Measurements from ENCODE around the gene PTGER1.

Gene PTGER1

DNA sequence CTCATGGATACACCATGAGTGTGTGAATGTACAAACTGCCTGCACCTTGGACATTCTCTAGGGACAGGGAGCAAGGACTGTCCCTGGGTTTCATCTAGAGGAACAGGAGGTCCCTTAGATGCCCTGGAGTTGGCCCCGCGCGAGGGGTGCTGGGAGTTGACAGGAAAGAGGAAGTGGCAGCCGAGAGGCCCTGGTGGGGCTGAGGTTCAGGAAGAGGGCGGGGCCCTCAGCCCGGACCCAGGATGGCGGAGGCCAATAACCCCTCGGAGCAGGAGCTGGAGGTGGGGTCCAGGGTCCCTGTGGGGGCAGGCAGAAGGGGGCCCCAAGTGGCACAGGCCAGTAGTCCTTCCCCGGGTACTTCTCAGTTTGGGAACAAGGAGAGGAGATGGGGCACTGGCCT is 35.1 kb downstream of the PTGER1 start:
- peak; percentile 97 for DNase-seq

DNA sequence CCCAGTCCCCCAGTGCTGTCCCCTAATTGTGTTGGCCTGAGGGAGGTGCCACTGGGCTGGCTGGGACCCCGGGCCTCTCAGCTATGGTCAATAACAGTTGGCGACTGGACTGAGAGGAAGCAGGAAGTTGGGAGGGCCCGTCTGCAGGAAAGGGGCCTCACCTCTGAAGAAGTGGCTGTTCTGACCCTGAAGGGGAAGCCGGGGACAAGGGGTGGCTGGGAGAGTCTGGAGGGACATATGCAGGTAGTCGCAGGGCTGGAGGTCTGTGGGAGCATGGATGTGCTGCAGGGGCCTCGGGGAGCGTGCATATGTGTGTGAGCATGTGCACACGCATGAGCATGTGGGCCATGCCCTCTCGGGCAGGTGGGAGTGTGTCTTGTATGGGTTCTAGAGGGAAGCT is 36.1 kb downstream of the PTGER1 start:
- peak; percentile 20 to 27 for DNase-seq

DNA sequence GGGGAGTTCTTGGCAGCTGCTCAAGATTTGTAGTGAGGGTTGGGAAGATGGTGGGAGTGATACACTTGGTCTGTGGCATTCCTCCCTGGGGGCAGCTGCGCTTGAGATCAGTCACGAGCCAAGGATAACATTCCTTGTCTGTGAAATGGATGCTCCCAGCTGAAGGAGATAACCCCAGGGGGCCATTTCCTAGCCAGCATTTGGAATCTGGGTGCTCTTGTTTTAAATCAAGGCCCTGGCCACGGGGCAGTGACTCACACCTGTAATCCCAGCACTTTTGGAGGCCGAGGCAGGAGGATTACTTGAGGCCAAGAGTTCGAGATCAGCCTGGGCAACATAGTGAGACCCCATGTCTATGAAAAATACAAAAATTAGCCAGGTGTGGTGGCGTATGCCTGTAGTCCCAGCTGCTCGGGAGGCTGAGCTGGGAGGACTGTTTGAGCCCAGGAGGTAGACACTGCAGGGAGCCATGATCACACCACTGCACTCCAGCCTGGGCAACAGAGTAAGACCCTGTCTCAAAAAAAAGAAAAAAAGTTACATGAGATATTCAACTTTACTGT is 37.5 kb downstream of the PTGER1 start:
- DNase-seq, result no peak

DNA sequence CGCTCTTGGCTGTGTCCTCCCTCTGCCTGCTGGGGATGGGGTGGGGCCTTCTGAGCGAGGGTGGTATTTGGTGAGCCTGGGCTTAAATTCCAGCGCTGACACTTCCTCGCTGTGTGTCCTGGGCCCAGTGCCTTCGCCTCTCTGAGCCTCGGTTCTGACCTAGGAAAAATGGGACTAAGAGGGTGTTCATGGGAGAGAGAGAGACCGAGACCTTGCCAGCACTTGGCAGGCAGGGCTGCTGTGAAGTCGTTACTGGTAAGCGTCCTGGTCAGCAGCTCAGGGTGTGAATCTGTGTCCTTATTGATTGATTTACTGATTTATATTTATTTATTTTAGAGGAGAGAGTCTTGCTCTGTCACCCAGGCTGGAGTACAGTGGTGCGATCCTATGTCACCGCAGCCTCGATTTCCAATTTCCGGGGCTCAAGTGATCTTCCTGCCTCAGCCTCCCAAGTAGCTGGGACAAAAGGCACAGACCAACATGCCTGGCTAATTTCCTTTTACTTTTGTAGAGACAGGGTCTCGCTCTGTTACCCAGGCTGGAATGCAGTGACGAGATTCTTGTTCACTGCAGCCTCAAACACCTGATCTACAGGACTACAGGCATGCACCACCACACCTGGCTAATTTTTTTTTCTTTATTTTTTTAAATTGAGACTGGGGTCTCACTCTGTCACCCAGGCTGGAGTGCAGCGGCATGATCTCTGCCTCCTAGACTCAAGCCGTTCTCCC is 39.7 kb downstream of the PTGER1 start:
- no peak for DNase-seq

DNA sequence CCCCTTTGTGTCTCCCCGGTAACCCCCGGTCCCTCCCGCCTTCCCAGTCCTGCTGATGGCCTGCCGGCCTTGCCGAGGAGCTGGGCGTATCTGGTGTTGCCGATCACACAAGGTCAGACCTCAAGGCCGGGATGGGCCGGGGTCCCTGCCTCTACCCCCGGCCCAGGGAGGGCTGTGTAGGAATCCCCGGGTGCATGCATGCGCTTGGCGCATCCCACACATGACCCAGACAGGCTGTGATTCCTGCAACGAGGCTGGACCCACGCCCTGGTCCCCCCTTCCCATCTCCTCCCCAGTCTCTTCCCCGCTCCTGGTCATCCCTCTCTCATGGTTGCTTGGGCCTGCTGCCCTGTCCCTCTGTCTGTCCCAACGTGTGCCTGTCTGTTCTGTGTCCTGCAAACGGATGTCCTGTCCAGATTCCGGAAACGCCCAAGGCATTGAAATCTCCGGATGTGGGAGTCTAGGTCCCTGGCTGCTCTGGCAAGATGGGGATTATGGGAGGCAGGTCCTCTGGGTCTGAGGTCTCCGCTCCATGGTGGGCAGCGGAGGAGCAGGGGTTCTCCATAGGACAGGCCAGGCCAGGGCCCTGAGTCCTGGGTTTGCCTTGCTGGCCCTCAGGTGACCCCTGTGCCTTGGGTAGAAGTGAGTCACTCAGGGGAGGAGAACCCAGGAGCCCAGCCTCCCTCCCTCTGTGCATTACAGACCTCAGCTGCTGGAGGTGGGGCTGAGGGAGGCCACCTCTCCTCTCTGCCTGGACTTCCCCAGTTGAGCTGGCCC is 40.4 kb downstream of the PTGER1 start:
- DNase-seq, result peak; percentile 38 to 41

DNA sequence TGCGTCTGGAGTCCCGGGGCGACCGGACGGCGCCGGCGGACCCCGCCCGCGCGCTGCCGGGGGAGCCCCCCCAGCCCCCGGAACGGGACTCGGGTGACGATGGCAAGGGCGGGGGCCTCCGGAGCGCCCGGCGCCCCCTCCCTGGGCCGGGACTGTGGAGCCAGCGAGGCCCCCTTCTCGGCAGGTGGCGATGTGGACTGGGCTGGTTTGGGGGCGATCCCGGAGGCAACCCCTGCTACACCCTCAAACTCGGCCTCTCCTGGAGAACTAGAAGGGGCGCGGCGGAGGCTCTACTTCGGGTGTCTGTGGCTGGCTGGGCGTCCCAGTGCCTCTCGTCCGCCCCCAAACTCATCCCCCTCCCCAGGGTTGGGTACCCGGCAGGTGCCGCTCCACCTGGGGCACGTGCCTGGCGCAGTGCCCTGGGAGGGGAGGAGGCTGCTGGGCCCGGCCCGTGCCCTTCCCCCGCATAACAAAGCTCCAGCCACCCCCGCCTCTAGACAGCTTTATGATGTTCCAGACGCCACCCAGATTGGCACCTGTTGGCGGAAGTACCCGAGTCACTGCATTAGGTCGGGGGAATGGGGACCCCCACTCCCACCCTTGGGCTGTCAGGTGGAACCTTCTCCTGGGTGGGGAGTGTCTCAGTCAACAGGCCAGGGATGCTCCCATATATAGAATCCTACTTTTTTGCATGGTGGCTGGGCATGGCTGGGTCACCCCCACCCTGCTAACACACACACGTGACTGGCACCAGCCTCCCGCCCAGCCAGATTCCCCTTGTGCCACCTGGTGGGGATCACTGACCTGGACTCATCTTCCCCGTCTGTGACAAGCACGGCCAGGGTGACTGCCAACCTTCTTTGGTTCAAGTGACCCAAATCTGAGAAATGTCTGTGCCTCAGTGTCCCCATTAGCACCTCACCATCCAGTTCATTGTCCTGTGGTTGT is 41.3 kb downstream of the PTGER1 start:
- peak; percentile 29 to 30 for DNase-seq

DNA sequence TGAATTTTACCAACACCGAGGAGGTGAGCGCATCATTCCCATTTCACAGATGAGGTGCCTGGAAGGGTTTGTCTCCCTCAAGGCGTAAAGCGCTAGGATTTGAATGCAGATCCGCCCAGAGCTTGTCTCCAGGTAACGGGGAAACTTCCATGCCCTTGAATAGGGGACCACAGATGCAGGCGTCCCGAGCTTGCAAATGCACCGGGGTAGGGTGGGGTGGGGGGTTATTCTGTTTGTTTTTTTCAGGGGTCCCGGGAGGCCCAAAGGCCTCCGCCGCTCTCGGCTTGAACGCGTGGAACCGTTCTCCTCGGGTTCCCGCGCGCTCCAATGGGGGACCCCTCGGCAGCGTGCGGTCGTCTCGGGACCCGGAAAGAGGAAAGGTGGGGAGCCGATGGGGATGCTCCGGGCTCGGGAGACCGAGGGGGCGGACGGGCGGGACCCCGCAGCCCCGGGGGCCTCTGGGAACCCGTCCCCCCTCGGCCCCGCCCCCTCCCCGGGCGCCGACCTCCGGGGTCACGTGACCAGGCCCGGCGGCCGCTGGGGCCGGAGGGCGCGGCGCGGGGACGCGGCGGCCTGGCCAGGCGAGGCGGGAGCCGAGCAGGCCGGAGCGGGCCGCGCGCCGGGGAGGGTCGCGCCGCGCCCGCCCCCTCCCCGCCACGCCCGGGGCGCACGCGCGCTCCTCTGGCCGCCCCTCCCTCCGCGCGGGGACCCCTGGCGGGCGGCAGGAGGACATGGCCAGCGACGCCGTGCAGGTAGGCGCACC is 42.2 kb downstream of the PTGER1 start, which contains the start of gene PKN1:
TSS of gene PKN1 (plus strand) at position 516 of the 763 bp plus-strand sequence. CDS start at position 732, 216 bp downstream.
- peak; percentile 29 to 34 for DNase-seq

DNA sequence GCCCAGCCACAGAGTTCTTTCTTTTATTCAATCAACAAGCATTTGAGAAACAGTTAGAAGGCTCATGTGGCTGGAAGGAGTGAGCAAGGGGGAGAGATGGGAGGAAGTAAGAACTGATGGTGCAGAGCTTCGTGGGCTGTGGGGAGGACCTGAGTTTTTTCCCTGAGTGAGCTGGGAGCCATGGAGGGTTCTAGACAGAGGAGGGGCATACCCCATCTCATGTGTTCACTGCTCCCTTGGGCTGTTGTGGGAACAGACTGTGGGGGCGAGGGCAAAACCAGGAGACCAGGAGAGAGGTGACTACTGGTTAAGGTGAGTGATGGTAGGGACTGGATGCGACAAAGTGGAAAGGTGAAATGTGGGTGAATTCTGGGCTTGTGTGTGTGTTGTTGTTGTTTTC is 44.4 kb downstream of the PTGER1 start:
- no peak for DNase-seq

DNA sequence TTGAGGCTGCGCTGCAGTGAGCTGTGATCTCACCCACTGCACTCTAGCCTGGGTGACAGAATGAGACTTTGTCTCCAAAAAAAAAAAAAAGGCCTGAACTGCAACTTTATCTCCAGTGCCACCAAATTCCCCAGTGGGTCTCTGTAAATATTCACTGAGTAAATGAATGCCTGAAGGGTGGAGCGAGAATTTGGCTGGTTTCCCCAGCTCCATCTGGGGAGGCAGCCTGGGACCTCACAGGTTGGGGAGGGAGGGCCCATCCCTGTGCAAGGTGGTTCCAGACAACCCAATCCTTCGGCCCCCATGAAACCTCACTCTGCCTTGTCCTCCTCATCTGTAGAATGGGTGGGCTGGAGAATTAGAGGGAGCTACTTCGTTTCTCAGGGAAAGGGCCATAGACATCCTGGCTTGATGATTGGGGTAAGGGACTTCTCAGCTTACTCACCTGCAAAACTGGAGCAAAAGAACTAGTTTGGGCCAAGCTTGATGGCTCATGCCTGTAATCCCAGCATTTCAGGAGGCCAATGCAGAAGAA is 46.2 kb downstream of the PTGER1 start:
- no peak for DNase-seq

DNA sequence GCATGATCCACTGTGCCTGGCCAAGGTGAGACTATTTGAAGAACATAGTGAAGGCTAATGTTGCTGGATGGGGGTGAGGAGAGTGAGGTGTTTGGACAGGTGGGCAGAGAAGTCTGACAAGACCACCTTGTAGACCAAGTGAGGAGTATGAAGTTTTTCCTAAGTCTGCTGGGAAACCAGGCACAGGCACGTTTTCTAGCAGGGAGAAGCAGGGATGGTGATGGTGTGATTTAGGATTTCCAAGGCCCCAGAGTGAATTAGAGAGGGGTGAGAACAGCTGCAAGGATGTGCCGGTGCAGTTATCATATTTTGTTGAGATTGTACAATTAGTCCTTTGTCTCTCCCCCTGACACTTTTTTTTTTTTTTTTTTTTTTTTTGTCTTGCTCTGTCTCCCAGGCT is 47.7 kb downstream of the PTGER1 start:
- no peak for DNase-seq

DNA sequence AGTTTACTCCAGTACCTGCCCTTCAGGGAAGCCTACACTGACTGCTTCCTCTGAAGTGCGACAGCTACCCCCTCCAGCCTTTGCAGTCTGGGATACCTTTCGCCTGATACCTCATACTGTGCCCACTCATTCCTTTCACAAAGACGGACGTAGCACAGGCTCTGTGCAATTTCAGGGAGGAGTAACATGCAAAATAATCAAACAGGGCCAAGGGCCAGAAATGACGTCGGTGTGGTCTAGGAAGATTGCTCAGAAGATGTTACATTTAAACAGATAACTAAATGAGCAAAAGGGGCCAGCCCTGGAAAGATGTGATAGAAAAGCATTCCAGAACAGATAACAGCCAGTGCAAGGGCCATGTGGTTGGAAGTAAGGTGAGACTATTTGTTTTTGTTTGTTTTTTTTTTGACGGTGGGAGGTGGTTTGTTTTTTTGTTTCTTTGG is 49.4 kb downstream of the PTGER1 start:
- no peak for DNase-seq

Data from Kasumi-1 (cell line).